HepG2 (cell line): Measurements from ENCODE around the gene DCLRE1B. TPM values are rescaled to one million over a fixed set of nuclear protein-coding genes. Genes with fewer than 3 reads are reported as not detected.

Experiments
- ATAC-seq: fragments of 200-7000 bp; cut with Tn5 transposase; 3 replicates; pipeline ENCODE4 v1.9.1; 2020; ENCODE audit warnings: mild to moderate bottlenecking, moderate library complexity
- BruUV-seq: library from RNA; stranded (reverse); fragments of 400-500 nt; replicated peaks from 2 replicates; lab custom pipeline; 2021; lab: Mats Ljungman, UMichigan
- CTCF ChIA-PET: fragments of 300-600 bp; formaldehyde crosslinking; extraction: SDS; loops from one replicate; lab custom pipeline; 2021; ENCODE audit warnings: low total read pairs, inconsistent platforms, low intra/inter-chr PET ratio; lab: Yijun Ruan, JAX
- POLR2A ChIA-PET: fragments of 350-600 bp; sonication (Branson Sonifier 250); formaldehyde crosslinking; loops from one replicate; lab custom pipeline; 2020; ENCODE audit warnings: antibody characterized with exemption, inconsistent platforms; lab: Yijun Ruan, JAX
- DNase-seq: peaks from one replicate; pipeline ENCODE4 v3.0.0-alpha.2; 2015; ENCODE audit warnings: low spot score
- FAIRE-seq: peaks from 3 replicates; lab custom pipeline; 2011; peaks lifted over from hg19 to GRCh38; lab: Jason Lieb, UNC
- H2AFZ ChIP-seq: one replicate; pipeline ENCODE4 v1.6.1; 2011; ENCODE audit warnings: low read length, inconsistent platforms
- H3K27ac ChIP-seq: fragments of 300-600 bp; 3 replicates; pipeline ENCODE4 v1.8.0; 2011; ENCODE audit warnings: mixed run types, mild to moderate bottlenecking, mixed read lengths, low read length, inconsistent platforms; ENCODE audit not compliant: insufficient read depth; ENCODE audit errors: extremely low read length
- H3K27me3 ChIP-seq, 2 experiments: fragments of 200-600 bp in 1 of 2; 2 replicates in 1 of 2; 3 replicates in 1 of 2; pipeline versions ENCODE4 v1.6.0 to v1.8.0; 2011; ENCODE audit warnings: low read length in 2 of 2, mild to moderate bottlenecking in 2 of 2, moderate library complexity in 2 of 2, inconsistent platforms in 1 of 2; ENCODE audit not compliant: insufficient read depth in 2 of 2, control insufficient read depth in 1 of 2
- H3K36me3 ChIP-seq, 2 experiments: fragments of 200-600 bp in 1 of 2; replicated peaks in 1 of 2; 2 replicates in 1 of 2; 3 replicates in 1 of 2; pipeline versions ENCODE4 v1.5.1 to v1.8.0; 2011; ENCODE audit warnings: low read length in 2 of 2, inconsistent platforms in 1 of 2; ENCODE audit not compliant: insufficient read depth in 2 of 2, control insufficient read depth in 1 of 2
- H3K4me1 ChIP-seq: 2 replicates; pipeline ENCODE4 v1.5.1; 2012; ENCODE audit warnings: low read length, inconsistent platforms; ENCODE audit not compliant: insufficient read depth
- H3K4me2 ChIP-seq: 2 replicates; pipeline ENCODE4 v1.6.0; 2011; ENCODE audit warnings: low read depth, low read length, inconsistent platforms
- H3K4me3 ChIP-seq, 3 experiments: fragments of 200-600 bp in 1 of 3; sonication (generic), shearing (Covaris generic) in 1 of 3; replicated peaks in 1 of 3; 2 replicates each; pipeline ENCODE4 v1.5.1; 2011 to 2016; ENCODE audit warnings: low read length in 3 of 3, inconsistent platforms in 2 of 3, low read depth in 2 of 3, mild to moderate bottlenecking in 2 of 3, control low read depth in 1 of 3, mixed read lengths in 1 of 3; ENCODE audit not compliant: insufficient read depth in 1 of 3
- H3K79me2 ChIP-seq: one replicate; pipeline ENCODE4 v1.6.1; 2011; ENCODE audit warnings: low read length, inconsistent platforms; ENCODE audit not compliant: insufficient read depth
- H3K9ac ChIP-seq: 2 replicates; pipeline ENCODE4 v1.6.0; 2011; ENCODE audit warnings: mild to moderate bottlenecking, low read depth, low read length, inconsistent platforms; ENCODE audit not compliant: insufficient read depth
- H3K9me3 ChIP-seq: 2 replicates; pipeline ENCODE4 v1.5.1; 2012; ENCODE audit warnings: mild to moderate bottlenecking, low read length
- H4K20me1 ChIP-seq: 2 replicates; pipeline ENCODE4 v1.6.0; 2011; ENCODE audit warnings: inconsistent platforms, mild to moderate bottlenecking, low read length, moderate library complexity; ENCODE audit not compliant: insufficient read depth
- HNRNPL ChIP-seq: fragments of 200-400 bp; formaldehyde crosslinking; IDR thresholded peaks from 2 replicates; pipeline ENCODE4 v1.6.1; 2017; ENCODE audit warnings: mild to moderate bottlenecking, low read depth, low read length
- HOXA7 ChIP-seq: sonication (generic); formaldehyde crosslinking; IDR thresholded peaks from 2 replicates; pipeline ENCODE4 v1.8.1; 2022; ENCODE audit warnings: mild to moderate bottlenecking, missing genetic modification reagents, moderate library complexity
- RCOR2 ChIP-seq: IDR thresholded peaks from 2 replicates; pipeline ENCODE4 v1.6.1; 2016; ENCODE audit warnings: missing biosample characterization, missing genetic modification reagents
- REL ChIP-seq: sonication (generic); formaldehyde crosslinking; conservative IDR thresholded peaks from 2 replicates; pipeline ENCODE4 v1.8.0; 2022; ENCODE audit warnings: mild to moderate bottlenecking, missing genetic modification reagents, moderate library complexity
- RORA ChIP-seq: sonication (generic); formaldehyde crosslinking; IDR thresholded peaks from 2 replicates; pipeline ENCODE4 v1.5.0; 2020; ENCODE audit warnings: mild to moderate bottlenecking, missing genetic modification reagents, moderate library complexity
- ZNF652 ChIP-seq: IDR thresholded peaks from 2 replicates; pipeline ENCODE4 v1.6.1; 2016; ENCODE audit warnings: low read depth, borderline replicate concordance
- WGBS: methylation state at CpG from one replicate; pipeline ENCODE4 v1.1.6; 2017; ENCODE audit warnings: low lambda C conversion rate; 5-methylcytosine and 5-hydroxymethylcytosine counted together
- in situ Hi-C: cut with HindIII; loops from 2 replicates; pipeline ENCODE4 v1.10.0; 2017; ENCODE audit warnings: low pct_unique_long_range_greater_than_20kb; ENCODE audit not compliant: extremely low pct_ligation_motif_present
- intact Hi-C: fragments of 100-400 bp; cut with micrococcal nuclease; formaldehyde crosslinking; loops from one replicate; pipeline ENCODE4 v1.10.0; 2022; ENCODE audit not compliant: unreplicated experiment
- polyA plus RNA-seq, 8 experiments: library from polyadenylated mRNA; depleted of rRNA in 3 of 8; stranded (reverse) in 7 of 8; unstranded in 1 of 8; fragments of >200 nt; fragmentation: Illumina TruSeq in 4 of 8; extraction: Trizol in 4 of 8; gene quantifications; 2 replicates each; pipeline versions ENCODE4 v1.2.1 to v1.2.3, GENCODE V29; 2011 to 2016; ENCODE audit warnings: low read depth in 4 of 8, missing spikeins in 1 of 8, mixed read lengths in 1 of 8; ENCODE audit not compliant: insufficient read depth in 1 of 8
- total RNA-seq, 5 experiments: library from RNA; depleted of rRNA; stranded (reverse); fragments of >200 nt; fragmentation: Illumina TruSeq; extraction: Trizol; gene quantifications; 2 replicates each; pipeline ENCODE4 v1.2.3, GENCODE V29; 2016; ENCODE audit warnings: low read depth in 1 of 5
- TF ChIP-seq, protein P1 (sequence below): sonication (generic); formaldehyde crosslinking; IDR thresholded peaks from 2 replicates; pipeline ENCODE4 v1.8.0; 2022; ENCODE audit warnings: missing genetic modification reagents, low read depth, mild to moderate bottlenecking, borderline replicate concordance
- TF ChIP-seq, protein P2 (sequence below): sonication (generic); formaldehyde crosslinking; IDR thresholded peaks from 2 replicates; pipeline ENCODE4 v1.4.0; 2020; ENCODE audit warnings: missing genetic modification reagents
- TF ChIP-seq, protein P3 (sequence below): sonication (generic); formaldehyde crosslinking; IDR thresholded peaks from 2 replicates; pipeline ENCODE4 v1.4.0; 2020; ENCODE audit warnings: missing genetic modification reagents, low read depth, mild to moderate bottlenecking, borderline replicate concordance

The DCLRE1B gene
- total and polyA plus RNA-seq, 2 of the 13 experiments (the other 11 are each of a cell fraction or from before 2014, with no cell fraction given) = 2.7 to 8.0 TPM

DNA sequence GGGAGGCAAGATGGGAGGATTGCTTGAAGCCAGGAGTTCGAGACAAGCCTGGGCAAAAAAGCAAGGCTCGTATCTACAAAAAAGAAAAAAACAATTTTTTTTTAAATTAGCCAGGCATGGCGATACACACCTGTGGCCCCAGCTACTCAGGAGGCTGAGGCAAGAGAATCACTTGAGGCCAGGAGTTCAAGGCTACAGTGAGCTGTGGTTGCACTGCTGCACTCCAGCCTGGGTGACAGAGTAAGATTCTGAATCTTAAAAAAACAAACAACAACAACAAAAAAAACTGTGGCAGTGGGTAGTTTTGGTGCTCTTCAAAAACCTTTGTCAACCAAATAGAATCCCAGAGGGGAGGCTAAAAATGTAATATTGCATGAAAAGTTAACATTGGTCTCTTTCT is 34.3 kb upstream of the DCLRE1B start:
- Histone ChIP-seq H3K9ac (no peak overlapping the region), H3K27me3 (peaks cover 0 to 2% of the 10 kb centered on the region in 2 experiments; a peak in 1 of 5 replicates), H3K27ac (no peak overlapping the region), H3K4me2 (no peak overlapping the region), H3K79me2 (no peaks in the 10 kb centered on the region), H4K20me1 (no peaks in the 10 kb centered on the region), H3K9me3 (no peaks in the 10 kb centered on the region), H3K36me3 (no peaks in the 10 kb centered on the region), H3K4me1 (no peaks in the 10 kb centered on the region), H2AFZ (no peak overlapping the region), H3K4me3 (no peak overlapping the region)
- TF ChIP-seq, protein P1, sequence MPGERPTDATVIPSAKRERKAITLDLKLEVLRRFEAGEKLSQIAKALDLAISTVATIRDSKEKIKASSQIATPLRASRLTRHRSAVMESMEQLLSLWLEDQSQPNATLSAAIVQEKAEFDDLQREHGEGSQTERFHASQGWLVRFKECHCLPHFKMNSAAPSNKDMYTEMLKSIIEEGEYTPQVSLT (CRISPR knock-in tag) = no peak
- in situ Hi-C loops = no loop called here
- POLR2A ChIA-PET = no interaction called here
- intact Hi-C loops = loop anchor here (5.0 kb wide), 1 partner anchor 33 kb away; no protein-coding TSS in a partner anchor
- FAIRE-seq = no peak
- CTCF ChIA-PET = no interaction called here
- ATAC-seq = no peak
- 12% methylated on average over 3 of the region's 3 CpGs for WGBS
- no TSS peak for BruUV-seq
- DNase-seq = no peak

DNA sequence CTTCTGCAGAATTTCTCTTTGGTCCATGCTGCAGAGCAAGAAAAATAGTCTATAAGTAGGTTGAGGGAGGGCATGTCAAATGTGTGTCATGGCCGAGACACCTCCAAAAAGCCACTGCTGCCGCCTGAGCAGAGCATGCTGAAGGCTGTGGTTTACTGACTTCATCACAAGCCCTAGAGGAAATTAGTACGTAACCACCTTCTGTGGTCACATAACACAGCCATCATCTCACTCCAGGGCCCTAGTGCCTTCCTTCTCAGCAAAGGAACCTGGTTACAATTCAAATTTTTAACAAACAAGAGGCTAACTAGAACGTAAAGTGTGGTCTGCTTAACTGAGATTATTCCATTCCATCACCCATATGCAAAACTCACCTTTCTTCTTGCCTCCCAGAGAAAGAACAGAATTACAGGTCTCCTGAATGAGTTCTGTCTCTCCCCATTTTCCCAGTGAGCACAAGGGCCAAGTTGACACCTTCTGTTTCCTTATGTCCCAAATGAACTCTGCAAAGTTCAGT is 33.5 kb upstream of the DCLRE1B start, which contains the start of gene PTPN22:
Gene PTPN22 (minus strand): TSS at position 116 of the 517 bp plus-strand sequence.
- H3K27ac ChIP-seq = no peak within 1 kb of the TSS
- 62% methylated on average over 3 of the region's 4 CpGs for WGBS
- no peak for ATAC-seq

More for the DNA sequence above, 33.5 kb upstream of the DCLRE1B start, which contains the start of gene PTPN22:
- Histone ChIP-seq H3K36me3 (no peaks in the 10 kb centered on the region), H4K20me1 (no peaks in the 10 kb centered on the region), H2AFZ (no peak within 1 kb of the TSS), H3K9me3 (no peaks in the 10 kb centered on the region), H3K4me2 (no peak within 1 kb of the TSS), H3K79me2 (no peaks in the 10 kb centered on the region), H3K9ac (no peak within 1 kb of the TSS), H3K4me3 (no peak within 1 kb of the TSS), H3K4me1 (no peaks in the 10 kb centered on the region), H3K27me3 (peaks cover 0 to 2% of the 10 kb centered on the region in 2 experiments; a peak in 1 of 5 replicates)
- DNase-seq (no peak), FAIRE-seq (no peak)
- BruUV-seq = no TSS peak
- POLR2A ChIA-PET = no interaction called here
- TF ChIP-seq RCOR2 (no peak), ZNF652 (CRISPR knock-in tag) (no peak), HOXA7 (no peak), RORA (CRISPR knock-in tag) (no peak), REL (CRISPR knock-in tag) (no peak), HNRNPL (no peak)
- TF ChIP-seq, protein P2, sequence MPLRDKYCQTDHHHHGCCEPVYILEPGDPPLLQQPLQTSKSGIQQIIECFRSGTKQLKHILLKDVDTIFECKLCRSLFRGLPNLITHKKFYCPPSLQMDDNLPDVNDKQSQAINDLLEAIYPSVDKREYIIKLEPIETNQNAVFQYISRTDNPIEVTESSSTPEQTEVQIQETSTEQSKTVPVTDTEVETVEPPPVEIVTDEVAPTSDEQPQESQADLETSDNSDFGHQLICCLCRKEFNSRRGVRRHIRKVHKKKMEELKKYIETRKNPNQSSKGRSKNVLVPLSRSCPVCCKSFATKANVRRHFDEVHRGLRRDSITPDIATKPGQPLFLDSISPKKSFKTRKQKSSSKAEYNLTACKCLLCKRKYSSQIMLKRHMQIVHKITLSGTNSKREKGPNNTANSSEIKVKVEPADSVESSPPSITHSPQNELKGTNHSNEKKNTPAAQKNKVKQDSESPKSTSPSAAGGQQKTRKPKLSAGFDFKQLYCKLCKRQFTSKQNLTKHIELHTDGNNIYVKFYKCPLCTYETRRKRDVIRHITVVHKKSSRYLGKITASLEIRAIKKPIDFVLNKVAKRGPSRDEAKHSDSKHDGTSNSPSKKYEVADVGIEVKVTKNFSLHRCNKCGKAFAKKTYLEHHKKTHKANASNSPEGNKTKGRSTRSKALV (CRISPR knock-in tag) = no peak
- TF ChIP-seq, protein P3, sequence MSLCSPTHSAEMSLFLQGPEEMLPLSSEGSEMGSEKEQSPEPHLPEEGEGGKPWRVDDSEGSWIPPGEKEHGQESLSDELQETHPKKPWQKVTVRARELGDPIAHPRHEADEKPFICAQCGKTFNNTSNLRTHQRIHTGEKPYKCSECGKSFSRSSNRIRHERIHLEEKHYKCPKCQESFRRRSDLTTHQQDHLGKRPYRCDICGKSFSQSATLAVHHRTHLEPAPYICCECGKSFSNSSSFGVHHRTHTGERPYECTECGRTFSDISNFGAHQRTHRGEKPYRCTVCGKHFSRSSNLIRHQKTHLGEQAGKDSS (CRISPR knock-in tag) = no peak
- intact Hi-C loops = loop anchor here (5.0 kb wide), 1 partner anchor 34 kb away; no protein-coding TSS in a partner anchor
- in situ Hi-C loops = no loop called here
- CTCF ChIA-PET = no interaction called here
